GM23338 (cell line): ENCODE measurements around the gene TMEM163.

ENCODE experiments used
- EZH2 ChIP-seq: fragments of 200-600 bp; sonication (generic); IDR thresholded peaks from one replicate; pipeline ENCODE4 v1.8.0; 2017; ENCODE audit warnings: antibody characterized with exemption, mild to moderate bottlenecking, low read depth; ENCODE audit not compliant: unreplicated experiment
- POLR2AphosphoS5 ChIP-seq: IDR thresholded peaks from 2 replicates; pipeline ENCODE4 v1.6.1; 2016; ENCODE audit warnings: antibody characterized with exemption, low read depth
- TF ChIP-seq, protein P1 (sequence below), 2 experiments: fragments of 200-600 bp in 1 of 2; sonication (generic) in 1 of 2; conservative IDR thresholded peaks; 2 replicates each; pipeline versions ENCODE4 v1.5.1 to v1.6.1; 2016 to 2017; ENCODE audit warnings: antibody characterized with exemption in 2 of 2, low read depth in 2 of 2, mild to moderate bottlenecking in 2 of 2, moderate library complexity in 1 of 2

DNA sequence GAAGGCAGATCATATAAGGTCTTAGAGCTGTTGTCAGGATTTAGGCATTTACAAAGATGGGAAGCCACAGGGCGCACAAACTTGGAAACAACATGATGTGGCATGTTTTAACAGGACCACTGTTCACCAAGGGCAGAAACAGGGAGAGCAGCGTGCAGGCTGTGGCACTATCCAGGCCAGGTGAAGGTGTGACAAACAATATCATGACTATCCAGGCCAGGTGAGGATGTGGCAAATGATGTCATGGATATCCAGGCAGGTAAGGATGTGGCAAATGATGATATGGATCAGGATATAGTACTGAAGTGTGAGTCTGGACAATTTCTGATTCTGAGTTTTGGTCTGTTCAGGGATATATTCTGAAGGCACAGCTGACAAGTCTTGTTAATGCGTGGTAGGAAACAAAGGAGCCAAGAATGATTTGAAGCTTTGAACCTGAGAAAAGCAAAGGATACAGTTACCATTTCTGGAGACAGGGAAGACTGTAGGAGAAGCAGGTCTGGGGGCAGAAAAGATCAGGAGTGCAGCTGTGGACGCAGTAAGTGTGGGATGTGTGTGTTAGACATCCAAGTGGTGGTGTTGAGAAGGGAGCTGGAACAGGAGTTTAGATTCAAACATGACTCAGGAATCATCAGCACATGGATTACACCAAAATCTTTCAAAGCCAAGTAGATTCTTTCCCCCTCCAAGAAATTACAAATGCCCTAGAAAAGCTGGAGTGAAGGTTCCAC, 205.9 kb downstream of the TMEM163 start:
- TF ChIP-seq, protein P1, sequence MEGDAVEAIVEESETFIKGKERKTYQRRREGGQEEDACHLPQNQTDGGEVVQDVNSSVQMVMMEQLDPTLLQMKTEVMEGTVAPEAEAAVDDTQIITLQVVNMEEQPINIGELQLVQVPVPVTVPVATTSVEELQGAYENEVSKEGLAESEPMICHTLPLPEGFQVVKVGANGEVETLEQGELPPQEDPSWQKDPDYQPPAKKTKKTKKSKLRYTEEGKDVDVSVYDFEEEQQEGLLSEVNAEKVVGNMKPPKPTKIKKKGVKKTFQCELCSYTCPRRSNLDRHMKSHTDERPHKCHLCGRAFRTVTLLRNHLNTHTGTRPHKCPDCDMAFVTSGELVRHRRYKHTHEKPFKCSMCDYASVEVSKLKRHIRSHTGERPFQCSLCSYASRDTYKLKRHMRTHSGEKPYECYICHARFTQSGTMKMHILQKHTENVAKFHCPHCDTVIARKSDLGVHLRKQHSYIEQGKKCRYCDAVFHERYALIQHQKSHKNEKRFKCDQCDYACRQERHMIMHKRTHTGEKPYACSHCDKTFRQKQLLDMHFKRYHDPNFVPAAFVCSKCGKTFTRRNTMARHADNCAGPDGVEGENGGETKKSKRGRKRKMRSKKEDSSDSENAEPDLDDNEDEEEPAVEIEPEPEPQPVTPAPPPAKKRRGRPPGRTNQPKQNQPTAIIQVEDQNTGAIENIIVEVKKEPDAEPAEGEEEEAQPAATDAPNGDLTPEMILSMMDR (conservative IDR thresholded peaks at IDR 0.05; ENCODE audit: low read depth in 2 of 2) = no peak
- no peak for TF ChIP-seq EZH2
- TF ChIP-seq POLR2AphosphoS5 = no peak
